PC-9 (cell line): ENCODE data around the gene IFI27.

ENCODE experiments used
- EZH2 ChIP-seq: fragments of 200-600 bp; sonication (generic); IDR thresholded peaks from 2 replicates; pipeline ENCODE4 v1.8.0; 2017; ENCODE audit warnings: antibody characterized with exemption, low read depth
- TF ChIP-seq, protein P1 (sequence below): fragments of 200-600 bp; sonication (generic); conservative IDR thresholded peaks from 2 replicates; pipeline ENCODE4 v1.6.1; 2017; ENCODE audit warnings: mixed run types, antibody characterized with exemption, mild to moderate bottlenecking, moderate library complexity

DNA sequence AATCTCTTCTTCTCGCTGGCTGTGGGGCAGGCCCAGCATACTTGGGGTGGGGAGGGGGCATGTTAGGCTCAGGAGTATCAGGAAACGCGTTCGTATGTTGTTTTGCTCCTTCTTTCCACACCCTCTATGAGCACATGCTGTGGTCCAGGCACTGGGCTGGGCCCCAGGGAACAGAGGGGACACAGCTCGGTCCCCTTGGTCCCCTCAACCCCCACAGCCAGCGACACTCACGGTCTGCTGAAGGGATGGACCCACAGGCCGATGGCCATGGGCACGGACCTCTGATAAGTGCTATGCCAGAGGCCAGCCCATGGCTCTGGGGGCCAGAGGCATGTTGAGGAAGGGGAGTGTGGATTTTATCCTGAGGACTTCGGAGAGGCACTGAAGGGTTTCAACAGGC lies 6.2 kb downstream of the IFI27 start:
- TF ChIP-seq, protein P1, sequence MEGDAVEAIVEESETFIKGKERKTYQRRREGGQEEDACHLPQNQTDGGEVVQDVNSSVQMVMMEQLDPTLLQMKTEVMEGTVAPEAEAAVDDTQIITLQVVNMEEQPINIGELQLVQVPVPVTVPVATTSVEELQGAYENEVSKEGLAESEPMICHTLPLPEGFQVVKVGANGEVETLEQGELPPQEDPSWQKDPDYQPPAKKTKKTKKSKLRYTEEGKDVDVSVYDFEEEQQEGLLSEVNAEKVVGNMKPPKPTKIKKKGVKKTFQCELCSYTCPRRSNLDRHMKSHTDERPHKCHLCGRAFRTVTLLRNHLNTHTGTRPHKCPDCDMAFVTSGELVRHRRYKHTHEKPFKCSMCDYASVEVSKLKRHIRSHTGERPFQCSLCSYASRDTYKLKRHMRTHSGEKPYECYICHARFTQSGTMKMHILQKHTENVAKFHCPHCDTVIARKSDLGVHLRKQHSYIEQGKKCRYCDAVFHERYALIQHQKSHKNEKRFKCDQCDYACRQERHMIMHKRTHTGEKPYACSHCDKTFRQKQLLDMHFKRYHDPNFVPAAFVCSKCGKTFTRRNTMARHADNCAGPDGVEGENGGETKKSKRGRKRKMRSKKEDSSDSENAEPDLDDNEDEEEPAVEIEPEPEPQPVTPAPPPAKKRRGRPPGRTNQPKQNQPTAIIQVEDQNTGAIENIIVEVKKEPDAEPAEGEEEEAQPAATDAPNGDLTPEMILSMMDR = no peak
- TF ChIP-seq EZH2 = no peak
